T47D (cell line): ENCODE measurements around the gene TAS2R13.

Experiments used
- DNase-seq, 2 experiments: peaks; one replicate each; pipeline versions ENCODE4 v3.0.0 to v3.0.0-alpha.2; 2011 to 2012; ENCODE audit warnings: low read depth in 1 of 2, low spot score in 1 of 2
- JUND ChIP-seq: IDR thresholded peaks from 2 replicates; pipeline ENCODE4 v1.6.1; 2012; ENCODE audit warnings: low read depth
- in situ Hi-C: cut with HindIII; loops from 2 replicates; pipeline ENCODE4 v1.10.0; 2016; ENCODE audit warnings: low sequenced_read_pairs, low pct_unique_long_range_greater_than_20kb

Gene TAS2R13

DNA sequence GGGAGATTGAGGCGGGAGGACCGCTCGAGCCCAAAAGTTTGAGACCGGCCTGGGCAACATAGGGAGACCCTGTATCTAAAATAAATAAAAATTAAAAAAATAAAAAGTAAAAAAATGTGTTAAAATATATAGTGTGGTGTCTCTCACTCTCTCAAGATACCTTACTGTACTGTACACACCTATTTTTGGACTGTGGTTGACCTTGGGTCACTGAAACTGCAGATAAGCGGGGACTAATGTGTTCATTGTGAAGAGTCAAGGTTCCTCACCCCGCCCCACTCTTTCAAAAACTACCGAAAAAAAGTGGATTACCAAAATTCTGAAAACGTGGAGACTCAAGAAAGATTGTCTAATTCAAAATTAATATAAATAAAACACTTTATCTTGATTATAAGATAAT, 1.0 kb upstream of the TAS2R13 start:
- no peak for TF ChIP-seq JUND
- DNase-seq, result no peak
- in situ Hi-C loops, result no loop called here

DNA sequence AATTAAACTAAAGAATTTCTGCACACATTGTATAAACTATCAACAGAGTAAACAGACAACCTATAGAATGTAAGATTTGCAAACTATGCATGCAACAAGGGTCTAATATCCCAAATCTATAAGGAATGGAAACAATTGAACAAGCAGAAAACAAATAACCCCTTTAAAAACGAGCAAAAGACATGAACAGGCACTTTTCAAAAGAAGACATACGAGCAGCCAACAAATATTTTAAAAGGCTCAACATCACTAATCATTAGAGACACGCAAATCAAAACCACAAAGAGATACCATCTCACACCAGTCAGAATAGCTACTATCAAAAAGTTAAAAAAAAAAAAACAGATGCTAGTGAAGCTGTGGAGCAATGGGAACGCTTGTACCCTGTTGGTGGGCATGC, 4.7 kb downstream of the TAS2R13 start:
- no peak for TF ChIP-seq JUND
- no peak for DNase-seq
- in situ Hi-C loops, result no loop called here

DNA sequence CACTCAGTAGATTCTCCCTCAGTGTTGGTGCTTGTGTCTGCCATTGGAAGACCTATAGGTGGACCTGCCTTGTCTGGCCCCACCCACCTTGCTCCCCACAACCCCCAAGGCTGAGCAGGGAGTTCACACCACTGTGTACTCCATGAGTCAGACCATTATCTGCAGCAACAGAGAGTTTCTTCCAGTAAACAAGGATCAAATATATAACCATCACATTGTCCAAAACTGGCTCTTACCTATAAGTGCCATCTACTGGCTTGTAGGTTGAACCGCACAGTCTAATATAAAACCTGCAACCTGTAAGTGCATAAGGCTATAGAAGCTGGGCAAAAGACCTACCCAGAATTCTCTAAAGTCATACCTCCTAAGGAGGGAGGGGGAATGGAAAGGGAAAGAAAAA, 7.9 kb downstream of the TAS2R13 start:
- DNase-seq, result no peak
- in situ Hi-C loops, result no loop called here
- TF ChIP-seq JUND, result no peak

DNA sequence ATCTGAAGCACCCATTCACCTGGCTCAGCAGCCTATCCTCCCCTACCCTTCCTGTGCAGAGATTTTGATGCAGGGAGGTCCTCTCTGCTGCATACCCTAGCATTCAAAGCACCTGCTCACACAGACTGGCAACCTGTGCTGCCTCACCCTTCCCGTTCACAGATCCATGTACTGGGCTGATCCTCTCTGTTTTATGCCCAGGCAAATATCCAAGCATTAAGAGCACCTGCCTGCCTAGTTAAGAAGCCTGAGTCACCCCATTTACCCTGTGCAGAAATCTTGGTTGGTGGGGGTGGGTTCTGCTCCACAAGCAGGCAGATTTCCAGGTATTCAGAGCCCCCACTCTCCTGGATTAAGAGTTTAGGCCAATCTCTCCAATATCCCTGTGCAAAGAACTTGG, 8.4 kb downstream of the TAS2R13 start:
- no peak for DNase-seq
- in situ Hi-C loops, result no loop called here
- TF ChIP-seq JUND, result no peak

DNA sequence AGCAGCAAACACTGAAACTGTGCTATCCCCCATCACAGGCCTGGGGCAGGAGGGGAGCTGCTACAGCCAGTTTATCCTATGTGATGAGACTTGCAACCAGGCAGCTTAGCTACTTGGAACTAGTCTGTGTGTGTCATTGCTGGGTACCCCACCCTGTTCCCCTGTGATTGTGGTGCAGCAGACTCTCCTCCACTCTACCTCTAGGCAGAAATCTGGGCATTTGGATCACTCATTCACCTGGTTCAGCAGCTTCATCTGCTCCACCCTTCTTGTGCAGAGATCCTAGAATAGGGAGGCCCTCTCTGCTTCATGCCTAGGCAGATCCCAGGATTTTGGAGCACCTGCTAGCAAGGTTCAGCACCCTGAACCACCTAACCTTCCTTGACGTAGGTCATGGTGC, 8.8 kb downstream of the TAS2R13 start:
- in situ Hi-C loops, result no loop called here
- no peak for TF ChIP-seq JUND
- DNase-seq, result no peak

DNA sequence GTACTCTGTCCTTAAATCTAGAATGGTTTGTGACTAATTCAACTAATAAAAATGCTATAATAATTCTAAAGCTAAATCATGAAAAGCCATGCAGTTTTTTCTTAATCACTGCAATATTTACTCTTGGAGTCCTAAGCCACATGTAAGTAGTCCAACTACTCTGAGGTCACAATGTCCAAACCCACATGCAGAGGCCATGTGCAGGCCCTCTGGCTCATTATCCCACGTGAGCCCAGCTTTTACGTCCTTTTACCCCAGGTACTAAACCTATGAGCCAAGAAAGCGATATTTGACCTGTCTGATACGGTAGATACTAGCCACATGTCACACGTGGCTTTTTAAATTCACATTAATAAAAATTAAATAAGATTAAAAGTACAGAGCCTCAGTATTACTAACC, 12.5 kb downstream of the TAS2R13 start:
- no peak for TF ChIP-seq JUND
- no peak for DNase-seq
- in situ Hi-C loops, result no loop called here

DNA sequence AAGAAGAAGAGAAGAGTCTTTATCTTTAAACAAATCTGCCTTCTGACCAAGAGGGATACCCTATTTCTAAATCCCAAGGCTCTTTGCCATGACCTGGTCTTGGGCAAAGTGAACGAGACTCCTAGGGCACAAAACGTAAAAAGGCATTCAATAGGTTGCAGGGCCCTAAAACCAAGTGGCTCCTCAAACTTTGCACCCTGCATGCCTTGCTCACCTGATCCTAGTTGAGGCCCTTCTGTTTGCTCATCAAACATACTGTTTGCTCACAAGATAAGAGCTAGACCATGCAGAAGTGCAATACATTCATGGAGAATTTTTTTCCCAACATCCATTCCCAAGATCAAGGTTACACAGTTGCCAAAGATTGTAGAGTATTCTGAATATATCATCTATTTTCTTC, 17.4 kb downstream of the TAS2R13 start:
- no peak for TF ChIP-seq JUND
- no peak for DNase-seq
- in situ Hi-C loops, result no loop called here

DNA sequence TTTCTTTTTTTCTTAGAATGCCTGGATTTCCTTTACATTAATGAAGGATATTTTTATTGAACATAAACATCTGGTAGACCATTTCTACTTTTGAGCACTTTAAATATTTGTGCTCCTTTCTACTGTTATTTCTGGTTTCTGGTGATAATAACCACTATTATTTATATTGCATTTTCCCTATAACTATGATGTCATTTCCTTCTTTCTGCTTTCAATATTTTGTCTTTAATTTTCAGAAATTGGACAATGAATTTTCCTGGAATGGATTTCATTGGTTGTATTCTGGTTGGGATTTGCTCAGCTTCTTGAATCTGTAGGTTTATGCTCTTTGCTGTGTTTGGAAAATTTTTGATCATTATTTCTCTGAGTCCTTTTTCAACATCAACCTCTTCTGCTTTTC, 20.1 kb downstream of the TAS2R13 start:
- no peak for DNase-seq
- no peak for TF ChIP-seq JUND
- in situ Hi-C loops, result no loop called here

DNA sequence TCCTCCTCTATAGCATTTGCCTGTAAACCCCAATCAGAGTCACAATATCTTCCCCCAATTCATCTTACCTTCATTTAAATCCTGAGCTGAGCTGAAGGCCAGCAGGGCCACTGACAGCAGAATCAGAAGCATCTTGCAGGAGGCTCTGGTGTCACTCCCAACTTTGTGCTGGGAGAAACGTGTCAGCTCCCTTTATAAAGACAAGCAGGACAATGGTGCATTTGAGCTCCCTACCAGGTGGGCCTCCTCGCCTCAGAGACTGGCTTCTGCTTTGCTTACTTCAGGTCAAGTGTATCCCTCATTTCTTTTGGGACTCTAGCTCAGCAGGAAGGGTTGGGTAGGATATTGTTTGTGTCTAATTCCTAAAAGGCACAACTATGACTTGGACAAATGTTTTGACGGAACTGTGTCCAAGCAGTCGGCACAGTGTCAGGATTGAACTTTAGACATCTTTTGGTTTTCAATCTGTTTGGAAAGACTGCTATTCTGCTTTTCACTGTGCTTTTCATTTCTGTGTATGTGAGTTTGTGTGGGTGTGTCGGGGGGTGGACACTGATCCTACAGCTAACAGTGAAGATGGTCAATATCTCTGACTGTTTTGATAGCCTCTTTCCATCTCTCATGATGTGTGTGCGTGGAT, 25.2 kb downstream of the TAS2R13 start, which contains the start of gene PRH1:
Gene PRH1 (minus strand): TSS at position 170 of the 640 bp plus-strand sequence. CDS start 38 bp downstream, at position 132.
- no peak for DNase-seq
- in situ Hi-C loops, result no loop called here
- TF ChIP-seq JUND, result no peak

DNA sequence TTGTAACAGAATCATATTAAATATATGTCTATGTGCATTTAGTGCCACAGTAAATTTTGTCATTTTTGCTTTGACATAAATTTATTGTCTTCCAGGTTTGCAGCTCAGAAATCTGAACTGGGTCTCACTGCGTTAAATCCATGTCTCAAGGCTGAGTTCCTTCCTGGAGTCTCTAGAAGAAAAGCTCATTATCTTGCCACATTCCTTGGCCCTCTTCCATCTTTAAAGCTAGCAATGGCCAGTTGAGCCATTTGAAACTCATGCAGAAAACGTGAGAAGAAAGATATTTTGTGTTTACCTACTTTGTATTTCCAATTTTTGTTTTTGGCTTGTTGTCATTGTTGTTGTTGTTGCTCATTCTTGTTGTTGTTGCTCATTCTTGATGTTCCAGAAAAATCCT, 36.0 kb downstream of the TAS2R13 start:
- DNase-seq, result no peak
- no peak for TF ChIP-seq JUND

DNA sequence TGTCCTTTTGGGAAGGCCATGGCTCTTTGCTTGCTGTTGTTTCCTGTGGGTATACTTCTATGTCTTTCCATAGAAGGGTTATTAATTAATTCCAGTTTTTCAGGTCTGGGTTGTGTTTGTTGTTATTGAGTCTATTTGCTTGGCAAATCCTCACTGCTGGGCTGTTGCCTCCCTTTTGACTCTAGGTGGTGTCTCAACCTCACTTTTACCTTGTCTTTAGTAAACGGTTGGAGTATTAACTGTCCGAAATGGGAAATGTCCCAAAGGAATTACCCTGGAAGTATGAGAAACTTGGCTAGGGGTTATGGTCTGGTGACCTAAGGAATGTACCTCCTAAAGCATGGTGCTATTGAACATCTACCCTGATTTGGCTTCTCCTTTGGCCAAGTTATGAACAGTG, 42.0 kb downstream of the TAS2R13 start:
- no peak for TF ChIP-seq JUND
- peak in 1 of 2 experiments; percentile 46 for DNase-seq
- in situ Hi-C loops, result no loop called here

More for the DNA sequence above, 36.0 kb downstream of the TAS2R13 start:
- in situ Hi-C loops, result no loop called here

DNA sequence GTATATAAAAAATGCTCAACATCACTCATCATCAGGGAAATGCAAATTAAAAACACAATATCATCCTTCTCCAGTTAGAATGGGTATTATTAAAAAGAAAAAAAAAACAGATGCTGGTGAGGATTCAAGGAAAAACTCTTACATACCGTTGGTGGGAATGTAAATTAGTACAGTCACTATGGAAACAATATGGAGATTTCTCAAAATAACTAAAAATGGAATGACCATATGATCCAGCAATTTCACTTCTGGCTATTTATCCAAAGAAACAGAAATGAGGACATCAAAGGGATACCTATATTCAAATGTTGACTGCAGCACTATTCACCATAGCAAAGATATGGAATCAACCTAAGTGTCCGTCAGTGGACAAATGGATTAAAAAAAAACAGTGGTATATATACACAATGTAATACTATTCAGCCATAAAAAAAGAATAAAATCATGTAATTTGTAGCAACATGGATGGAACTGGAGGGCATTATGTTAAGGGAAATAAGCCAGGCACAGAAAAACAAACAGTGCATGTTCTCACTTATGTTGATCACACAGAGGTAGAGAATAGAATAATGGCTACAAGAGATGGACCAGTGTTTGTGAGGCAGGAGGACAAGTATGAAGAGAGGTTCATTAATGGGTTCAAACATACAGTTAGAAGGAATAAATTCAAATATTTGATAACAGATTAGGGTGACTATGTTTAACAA, 45.7 kb downstream of the TAS2R13 start:
- no peak for TF ChIP-seq JUND

DNA sequence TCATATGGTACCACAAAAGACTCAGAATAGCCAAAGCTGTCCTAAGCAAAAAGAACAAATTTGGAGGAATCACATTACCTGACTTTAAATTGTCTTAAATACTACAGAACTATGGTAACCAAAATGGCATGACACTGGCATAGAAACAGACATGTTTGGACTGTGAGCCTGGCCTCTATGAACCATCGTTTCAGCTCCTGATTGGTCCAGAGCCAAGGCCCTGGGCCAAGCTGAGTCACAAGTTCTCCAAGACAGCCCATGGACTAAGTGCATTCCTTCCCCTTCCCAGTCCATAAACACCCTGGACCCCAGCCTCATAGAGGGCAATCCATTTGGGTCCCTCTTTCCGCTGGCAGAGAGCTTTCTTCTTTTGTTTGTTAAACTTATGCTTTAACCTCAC, 48.0 kb downstream of the TAS2R13 start:
- no peak for TF ChIP-seq JUND
- DNase-seq, result no peak
- in situ Hi-C loops, result no loop called here

More for the DNA sequence above, 45.7 kb downstream of the TAS2R13 start:
- in situ Hi-C loops, result no loop called here
- no peak for DNase-seq
